Measurements from ENCODE around the gene RPS8.
"Not testable (repeated sequence)": the region's sequence is repeated elsewhere in the genome, so short reads cannot be mapped to it uniquely, and the experiment has no call there.

RPS8 gene

DNA sequence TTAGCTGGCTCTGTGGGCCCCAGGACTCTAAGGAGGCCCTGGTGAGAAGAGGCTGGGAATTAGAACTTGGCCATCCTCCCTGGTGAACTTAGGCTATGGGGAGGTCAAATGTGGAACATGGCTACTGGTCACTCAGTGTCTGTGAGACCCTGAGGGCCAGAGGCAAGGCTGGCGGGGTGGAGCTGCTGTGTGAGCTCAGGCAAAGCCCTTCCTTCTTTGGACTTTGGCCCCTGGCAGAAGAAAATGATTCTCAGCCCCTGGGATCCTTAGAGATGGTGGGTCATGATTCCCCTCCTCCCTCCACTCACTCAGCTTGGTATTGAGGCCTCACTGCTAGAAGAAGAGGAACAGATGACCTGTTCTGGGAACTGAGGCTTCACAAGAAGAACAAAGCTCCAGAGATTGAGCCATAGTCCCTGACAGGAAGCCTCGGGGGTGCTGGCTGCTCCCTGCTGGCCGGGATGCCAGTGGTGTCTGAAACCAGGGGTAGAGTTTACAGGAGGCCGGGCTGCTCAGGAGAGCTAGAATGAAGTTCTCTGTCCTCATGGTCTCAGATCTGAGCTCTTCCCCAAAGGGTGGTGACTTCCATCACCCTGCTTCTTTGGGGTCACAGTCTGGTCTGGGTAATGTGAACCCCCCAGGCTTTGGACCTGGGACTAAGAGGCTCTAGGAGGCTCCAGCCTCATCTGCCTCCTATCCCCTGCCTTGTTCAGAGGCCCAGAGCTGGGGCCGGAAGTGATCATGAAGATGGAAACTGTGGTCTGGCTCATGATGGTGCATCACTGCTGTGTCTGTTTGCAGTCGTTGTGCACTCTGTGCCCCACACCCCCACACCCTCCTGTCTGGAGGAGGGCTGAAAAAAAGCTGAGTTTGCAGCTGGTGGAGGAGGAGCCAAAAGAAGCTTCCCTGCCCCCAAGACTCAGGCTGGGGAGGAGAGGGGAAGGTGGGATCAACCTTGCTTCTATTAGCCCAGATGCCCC lies 33.9 kb downstream of the RPS8 start:
- H3K27ac ChIP-seq (replicated peaks; ENCODE audit: low read length) = peak overlapping the region; percentile 86
- peaks cover 11 to 25% of the 10 kb centered on the region in 2 donors for H3K36me3 ChIP-seq (replicated peaks in 1 of 2; ENCODE audit: control insufficient read depth in 2 of 2, insufficient read depth in 2 of 2, low read length in 2 of 2)
- H2BK15ac ChIP-seq (ENCODE audit: low read length) = peak overlapping the region; percentile 52
- peaks cover 3% of the 10 kb centered on the region for H3K79me1 ChIP-seq (ENCODE audit: low read depth, low read length)
- peaks cover 0 to 4% (median 0%) of the 10 kb centered on the region in 3 experiments for H3K27me3 ChIP-seq (ENCODE audit: control insufficient read depth in 3 of 3, insufficient read depth in 3 of 3, low read depth in 1 of 3, low read length in 3 of 3)
- H3K9me3 ChIP-seq (replicated peaks in 1 of 2; ENCODE audit: control insufficient read depth in 2 of 2, insufficient read depth in 1 of 2, low read depth in 1 of 2, low read length in 2 of 2) = no peaks in the 10 kb centered on the region
- DNase-seq (ENCODE audit: low spot score) = no peak
- peak overlapping the region in 1 of 2 donors; percentile 47 for H3K4me3 ChIP-seq (ENCODE audit: low read length in 2 of 2)
- H2BK120ac ChIP-seq (ENCODE audit: low read depth, low read length) = peak overlapping the region; percentile 4
- H3K23ac ChIP-seq (ENCODE audit: low read depth, low read length, poor library complexity) = no peak overlapping the region
- peak overlapping the region; percentile 45 for H2AFZ ChIP-seq (ENCODE audit: low read length)
- H4K91ac ChIP-seq (ENCODE audit: low read depth, low read length, poor library complexity) = no peak overlapping the region
- H4K8ac ChIP-seq (ENCODE audit: low read depth, low read length) = no peak overlapping the region
- WGBS, 2 donors (ENCODE audit: extremely low coverage in 2 of 2, insufficient read length in 2 of 2, insufficient replicate concordance in 1 of 2) = no CpG with 5 or more reads among the region's 6 CpGs
- H2BK12ac ChIP-seq (ENCODE audit: low read length) = peak overlapping the region; percentile 84
- peak overlapping the region; percentile 26 for H2AK5ac ChIP-seq (ENCODE audit: low read depth, low read length)
- H3K4me2 ChIP-seq (ENCODE audit: insufficient read depth, low read length, poor library complexity, severe bottlenecking) = peak overlapping the region; percentile 64
- peak overlapping the region; percentile 93 for H3K18ac ChIP-seq (ENCODE audit: low read length)
- H3K14ac ChIP-seq (ENCODE audit: low read length) = no peak overlapping the region
- no peak overlapping the region for H3K4ac ChIP-seq (ENCODE audit: low read length)
- peak overlapping the region; percentile 75 for H3K9ac ChIP-seq (ENCODE audit: low read depth, low read length, poor library complexity)
- peak overlapping the region; percentile 88 for H2BK5ac ChIP-seq (ENCODE audit: low read length)
- H3K4me1 ChIP-seq (ENCODE audit: control insufficient read depth in 2 of 2, insufficient read depth in 1 of 2, low read depth in 1 of 2, low read length in 2 of 2) = peaks cover 28 to 43% of the 10 kb centered on the region in 2 donors

DNA sequence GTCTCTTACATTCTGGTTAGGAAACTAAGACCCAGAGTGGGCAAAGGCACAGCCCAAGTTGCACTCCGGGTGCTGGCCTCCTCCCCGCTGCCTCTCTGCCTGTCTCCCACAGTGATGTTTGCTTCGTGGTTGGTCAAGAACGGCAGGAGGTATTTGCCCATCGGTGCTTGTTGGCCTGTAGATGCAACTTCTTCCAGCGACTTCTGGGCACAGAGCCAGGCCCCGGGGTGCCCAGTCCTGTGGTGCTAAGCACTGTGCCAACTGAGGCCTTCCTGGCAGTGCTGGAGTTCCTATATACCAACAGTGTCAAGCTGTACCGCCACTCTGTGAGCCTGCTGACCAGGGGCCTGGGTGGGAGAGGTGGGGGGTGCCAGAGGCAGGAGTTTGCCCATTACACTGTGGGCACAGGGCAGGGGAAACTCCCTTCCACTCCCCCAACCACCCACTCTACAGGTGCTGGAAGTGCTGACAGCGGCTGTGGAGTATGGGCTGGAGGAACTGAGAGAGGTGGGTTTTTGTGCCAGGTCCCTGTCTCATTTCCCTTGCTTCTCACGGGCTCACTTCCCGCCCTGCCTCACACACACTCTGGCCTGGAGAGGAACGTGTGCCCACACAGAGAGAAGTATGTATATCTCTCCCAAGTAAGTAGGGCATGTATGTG lies 34.9 kb downstream of the RPS8 start:
- Histone ChIP-seq H3K27ac (replicated peaks; ENCODE audit: low read length) (no peak overlapping the region), H3K27me3 (ENCODE audit: control insufficient read depth in 3 of 3, insufficient read depth in 3 of 3, low read depth in 1 of 3, low read length in 3 of 3) (peaks cover 0 to 4% (median 0%) of the 10 kb centered on the region in 3 experiments), H2BK12ac (ENCODE audit: low read length) (no peak overlapping the region), H3K9ac (ENCODE audit: low read depth, low read length, poor library complexity) (no peak overlapping the region), H3K36me3 (replicated peaks in 1 of 2; ENCODE audit: control insufficient read depth in 2 of 2, insufficient read depth in 2 of 2, low read length in 2 of 2) (peaks cover 4 to 22% of the 10 kb centered on the region in 2 donors), H3K14ac (ENCODE audit: low read length) (no peak overlapping the region), H2BK5ac (ENCODE audit: low read length) (no peak overlapping the region), H4K8ac (ENCODE audit: low read depth, low read length) (no peak overlapping the region), H3K79me1 (ENCODE audit: low read depth, low read length) (peaks cover 3% of the 10 kb centered on the region), H2BK15ac (ENCODE audit: low read length) (no peak overlapping the region), H4K91ac (ENCODE audit: low read depth, low read length, poor library complexity) (no peak overlapping the region), H3K9me3 (replicated peaks in 1 of 2; ENCODE audit: control insufficient read depth in 2 of 2, insufficient read depth in 1 of 2, low read depth in 1 of 2, low read length in 2 of 2) (no peaks in the 10 kb centered on the region), H2AFZ (ENCODE audit: low read length) (no peak overlapping the region), H3K4me2 (ENCODE audit: insufficient read depth, low read length, poor library complexity, severe bottlenecking) (no peak overlapping the region), H3K18ac (ENCODE audit: low read length) (peak overlapping the region; percentile 40), H3K4me3 (ENCODE audit: low read length in 2 of 2) (no peak overlapping the region), H3K4me1 (ENCODE audit: control insufficient read depth in 2 of 2, insufficient read depth in 1 of 2, low read depth in 1 of 2, low read length in 2 of 2) (peaks cover 28 to 43% of the 10 kb centered on the region in 2 donors), H2AK5ac (ENCODE audit: low read depth, low read length) (peak overlapping the region; percentile 40), H2BK120ac (ENCODE audit: low read depth, low read length) (peak overlapping the region; percentile 11), H3K23ac (ENCODE audit: low read depth, low read length, poor library complexity) (no peak overlapping the region), H3K4ac (ENCODE audit: low read length) (no peak overlapping the region)
- no CpG with 5 or more reads among the region's 12 CpGs for WGBS, 2 donors (ENCODE audit: extremely low coverage in 2 of 2, insufficient read length in 2 of 2, insufficient replicate concordance in 1 of 2)
- DNase-seq (ENCODE audit: low spot score) = no peak

DNA sequence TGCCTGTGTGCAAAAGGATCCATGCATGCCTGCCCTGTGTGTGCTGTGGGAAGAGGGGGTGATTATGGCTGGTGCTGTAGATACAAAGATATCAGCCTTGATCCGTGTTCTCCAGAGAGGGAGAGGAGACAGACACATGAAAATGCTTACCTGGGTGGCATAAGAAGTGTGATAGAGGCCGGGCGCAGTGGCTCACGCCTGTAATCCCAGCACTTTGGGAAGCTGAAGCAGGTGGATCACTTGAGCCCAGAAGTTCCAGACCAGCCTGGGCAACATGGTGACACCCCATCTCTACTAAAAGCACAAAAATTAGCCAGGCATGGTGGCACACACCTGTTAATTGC lies 35.4 kb downstream of the RPS8 start:
- not testable (repeated sequence) for H2BK120ac ChIP-seq (ENCODE audit: low read depth, low read length); H3K79me1 ChIP-seq (ENCODE audit: low read depth, low read length); H4K91ac ChIP-seq (ENCODE audit: low read depth, low read length, poor library complexity); H3K23ac ChIP-seq (ENCODE audit: low read depth, low read length, poor library complexity); H3K4me3 ChIP-seq (ENCODE audit: low read length in 2 of 2); H3K27ac ChIP-seq (replicated peaks; ENCODE audit: low read length); H3K4ac ChIP-seq (ENCODE audit: low read length); H3K18ac ChIP-seq (ENCODE audit: low read length); H3K14ac ChIP-seq (ENCODE audit: low read length); H2BK15ac ChIP-seq (ENCODE audit: low read length); H3K4me2 ChIP-seq (ENCODE audit: insufficient read depth, low read length, poor library complexity, severe bottlenecking); H3K9me3 ChIP-seq (replicated peaks in 1 of 2; ENCODE audit: control insufficient read depth in 2 of 2, insufficient read depth in 1 of 2, low read depth in 1 of 2, low read length in 2 of 2); H2BK12ac ChIP-seq (ENCODE audit: low read length); DNase-seq (ENCODE audit: low spot score); H3K9ac ChIP-seq (ENCODE audit: low read depth, low read length, poor library complexity); H2BK5ac ChIP-seq (ENCODE audit: low read length); H2AFZ ChIP-seq (ENCODE audit: low read length); H3K27me3 ChIP-seq (ENCODE audit: control insufficient read depth in 3 of 3, insufficient read depth in 3 of 3, low read depth in 1 of 3, low read length in 3 of 3); H4K8ac ChIP-seq (ENCODE audit: low read depth, low read length)
- peak overlapping the region; percentile 40 for H2AK5ac ChIP-seq (ENCODE audit: low read depth, low read length)
- H3K4me1 ChIP-seq (ENCODE audit: control insufficient read depth in 2 of 2, insufficient read depth in 1 of 2, low read depth in 1 of 2, low read length in 2 of 2) = peaks cover 28 to 43% of the 10 kb centered on the region in 2 donors
- no CpG with 5 or more reads among the region's 4 CpGs for WGBS, 2 donors (ENCODE audit: extremely low coverage in 2 of 2, insufficient read length in 2 of 2, insufficient replicate concordance in 1 of 2)
- peaks cover 2 to 22% of the 10 kb centered on the region in 2 donors for H3K36me3 ChIP-seq (replicated peaks in 1 of 2; ENCODE audit: control insufficient read depth in 2 of 2, insufficient read depth in 2 of 2, low read length in 2 of 2)

DNA sequence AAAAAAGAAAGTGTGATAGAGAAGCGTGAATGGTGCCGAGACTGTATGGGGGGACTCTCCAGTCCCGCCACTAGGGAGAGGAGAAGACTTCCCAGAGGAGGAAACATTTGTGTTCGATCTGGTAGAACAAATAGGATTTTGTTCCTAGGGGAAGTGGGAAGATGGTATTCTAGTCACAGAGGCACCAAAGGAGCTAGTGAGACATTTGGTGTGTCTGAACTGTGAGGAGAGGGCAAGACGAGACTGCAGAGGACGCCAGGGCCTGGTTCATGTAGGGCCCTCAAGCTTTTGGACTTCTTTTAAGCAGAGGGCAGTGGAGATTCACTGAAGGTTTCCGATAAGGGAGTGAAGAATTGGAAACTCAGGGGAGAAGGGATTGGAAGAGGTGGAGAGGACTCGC lies 35.9 kb downstream of the RPS8 start:
- H2BK120ac ChIP-seq (ENCODE audit: low read depth, low read length) = no peak overlapping the region
- H3K79me1 ChIP-seq (ENCODE audit: low read depth, low read length) = peaks cover 3% of the 10 kb centered on the region
- H3K9ac ChIP-seq (ENCODE audit: low read depth, low read length, poor library complexity) = no peak overlapping the region
- H3K14ac ChIP-seq (ENCODE audit: low read length) = no peak overlapping the region
- H3K27me3 ChIP-seq (ENCODE audit: control insufficient read depth in 3 of 3, insufficient read depth in 3 of 3, low read depth in 1 of 3, low read length in 3 of 3) = peaks cover 0 to 4% (median 0%) of the 10 kb centered on the region in 3 experiments
- no peak overlapping the region for H4K91ac ChIP-seq (ENCODE audit: low read depth, low read length, poor library complexity)
- no peak overlapping the region for H2BK12ac ChIP-seq (ENCODE audit: low read length)
- no peak overlapping the region for H3K18ac ChIP-seq (ENCODE audit: low read length)
- no peak overlapping the region for H2BK5ac ChIP-seq (ENCODE audit: low read length)
- peaks cover 2 to 19% of the 10 kb centered on the region in 2 donors for H3K36me3 ChIP-seq (replicated peaks in 1 of 2; ENCODE audit: control insufficient read depth in 2 of 2, insufficient read depth in 2 of 2, low read length in 2 of 2)
- no peak overlapping the region for H3K23ac ChIP-seq (ENCODE audit: low read depth, low read length, poor library complexity)
- H2AK5ac ChIP-seq (ENCODE audit: low read depth, low read length) = no peak overlapping the region
- no peak overlapping the region for H2BK15ac ChIP-seq (ENCODE audit: low read length)
- no peak overlapping the region for H3K4me3 ChIP-seq (ENCODE audit: low read length in 2 of 2)
- WGBS, 2 donors (ENCODE audit: extremely low coverage in 2 of 2, insufficient read length in 2 of 2, insufficient replicate concordance in 1 of 2) = no CpG with 5 or more reads among the region's 8 CpGs
- H3K27ac ChIP-seq (replicated peaks; ENCODE audit: low read length) = peak overlapping the region; percentile 27
- no peak overlapping the region for H3K4me2 ChIP-seq (ENCODE audit: insufficient read depth, low read length, poor library complexity, severe bottlenecking)
- DNase-seq (ENCODE audit: low spot score) = no peak
- no peak overlapping the region for H4K8ac ChIP-seq (ENCODE audit: low read depth, low read length)
- H3K9me3 ChIP-seq (replicated peaks in 1 of 2; ENCODE audit: control insufficient read depth in 2 of 2, insufficient read depth in 1 of 2, low read depth in 1 of 2, low read length in 2 of 2) = no peaks in the 10 kb centered on the region
- H2AFZ ChIP-seq (ENCODE audit: low read length) = no peak overlapping the region
- H3K4ac ChIP-seq (ENCODE audit: low read length) = no peak overlapping the region
- H3K4me1 ChIP-seq (ENCODE audit: control insufficient read depth in 2 of 2, insufficient read depth in 1 of 2, low read depth in 1 of 2, low read length in 2 of 2) = peaks cover 28 to 43% of the 10 kb centered on the region in 2 donors

Measured in neuronal stem cell (in vitro differentiated cells).